T-helper 1 cell treated with Interleukin-12 subunit alpha and Interleukin-12 subunit beta and Interleukin-4 antibody, amounts not matched to agents 30 ng/mL and 1 ng/mL, for 36 hours (primary cell): ENCODE data around the gene NCR3LG1. TPM values are rescaled to one million over a fixed set of nuclear protein-coding genes. Genes with fewer than 3 reads are reported as not detected.

Experiments
- intact Hi-C: fragments of 100-400 bp; cut with micrococcal nuclease; formaldehyde crosslinking; loops from one replicate; pipeline ENCODE4 v1.15.1; 2024
- total RNA-seq: library from RNA; stranded (reverse); gene quantifications from 2 replicates; pipeline ENCODE4 v1.2.3, GENCODE V29; 2022

NCR3LG1 gene, protein sequence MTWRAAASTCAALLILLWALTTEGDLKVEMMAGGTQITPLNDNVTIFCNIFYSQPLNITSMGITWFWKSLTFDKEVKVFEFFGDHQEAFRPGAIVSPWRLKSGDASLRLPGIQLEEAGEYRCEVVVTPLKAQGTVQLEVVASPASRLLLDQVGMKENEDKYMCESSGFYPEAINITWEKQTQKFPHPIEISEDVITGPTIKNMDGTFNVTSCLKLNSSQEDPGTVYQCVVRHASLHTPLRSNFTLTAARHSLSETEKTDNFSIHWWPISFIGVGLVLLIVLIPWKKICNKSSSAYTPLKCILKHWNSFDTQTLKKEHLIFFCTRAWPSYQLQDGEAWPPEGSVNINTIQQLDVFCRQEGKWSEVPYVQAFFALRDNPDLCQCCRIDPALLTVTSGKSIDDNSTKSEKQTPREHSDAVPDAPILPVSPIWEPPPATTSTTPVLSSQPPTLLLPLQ
- total RNA-seq: 0.88 and 1.1 TPM in 2 replicates

DNA sequence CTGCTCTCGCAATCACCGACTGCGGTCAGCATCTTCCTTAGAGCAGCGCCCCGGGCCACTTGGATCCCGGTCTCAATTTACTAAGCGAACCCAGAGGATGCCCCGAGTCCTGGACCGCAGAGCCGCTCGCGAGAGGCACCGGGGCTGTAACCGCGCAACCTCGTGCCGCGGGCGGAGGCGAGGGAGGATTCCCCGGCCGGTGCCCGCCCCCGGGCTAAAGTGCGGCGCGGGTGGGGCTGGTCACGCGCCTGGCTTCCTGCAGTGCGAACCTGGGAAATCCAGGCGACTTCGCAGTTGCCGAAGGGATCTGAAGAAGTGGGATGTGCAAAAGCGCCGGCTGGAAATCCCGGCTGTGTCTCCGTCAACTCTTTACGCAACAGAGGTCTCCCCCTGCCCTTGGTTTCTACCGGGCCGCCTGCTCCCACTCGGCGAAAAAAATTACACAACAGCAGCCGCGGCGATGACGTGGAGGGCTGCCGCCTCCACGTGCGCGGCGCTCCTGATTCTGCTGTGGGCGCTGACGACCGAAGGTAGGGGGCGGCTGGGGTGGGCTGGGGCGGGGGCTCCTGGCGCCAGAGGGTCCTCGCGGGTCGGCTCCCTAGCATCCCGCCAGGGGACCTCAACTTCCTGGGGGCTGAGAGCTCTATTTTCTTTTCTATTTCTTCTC, at the start of gene NCR3LG1:
Gene NCR3LG1 (plus strand): TSS at position 291 of the 667 bp plus-strand sequence. CDS start 170 bp downstream, at position 461.
- intact Hi-C loops: loop anchor here (1.0 to 10.0 kb wide), 7 partner anchors 54 to 1889 kb away; partner anchors contain the start of genes C11orf58, E2F8, LDHA and PLEKHA7

DNA sequence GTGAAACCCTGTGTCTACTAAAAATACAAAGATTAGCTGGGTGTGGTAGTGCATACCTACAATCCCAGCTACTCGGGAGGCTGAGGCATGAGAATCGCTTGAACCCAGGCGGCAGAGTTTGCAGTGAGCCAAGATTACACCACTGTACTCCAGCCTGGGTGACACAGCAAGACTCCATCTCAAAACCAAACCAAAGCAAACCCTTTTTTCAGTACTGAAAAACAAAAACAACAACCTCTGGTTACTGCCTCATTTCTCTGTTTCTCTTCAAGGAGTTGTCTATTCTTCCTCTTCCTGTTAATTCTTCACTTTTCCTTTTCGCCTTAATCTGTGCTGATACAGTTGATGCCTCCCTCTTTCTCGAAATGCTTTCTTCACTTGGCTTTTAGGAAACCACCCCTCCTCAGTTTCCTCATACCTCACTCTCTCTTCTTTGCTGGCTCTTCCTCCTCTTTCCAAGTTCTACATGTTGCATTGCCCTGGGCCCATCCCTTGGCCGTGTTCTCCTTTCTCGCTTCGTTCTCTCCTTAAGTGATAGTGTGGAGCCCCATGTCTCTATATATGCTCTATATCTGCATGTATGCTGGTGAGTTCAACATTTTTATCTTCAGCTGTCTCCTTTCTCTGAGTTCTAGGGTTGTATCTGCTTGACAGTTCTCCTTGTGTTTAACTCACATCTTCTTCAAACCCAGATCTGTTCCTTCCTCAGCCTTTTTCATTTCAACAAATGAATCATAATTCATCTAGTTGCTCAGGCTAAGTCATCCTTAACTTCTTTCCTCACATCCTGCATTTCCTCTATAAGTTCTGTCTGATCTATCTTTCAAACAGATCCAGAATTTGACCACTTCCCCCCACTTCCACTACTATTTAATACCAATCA, 38.0 kb upstream of the NCR3LG1 start:
- intact Hi-C loops: no loop called here

DNA sequence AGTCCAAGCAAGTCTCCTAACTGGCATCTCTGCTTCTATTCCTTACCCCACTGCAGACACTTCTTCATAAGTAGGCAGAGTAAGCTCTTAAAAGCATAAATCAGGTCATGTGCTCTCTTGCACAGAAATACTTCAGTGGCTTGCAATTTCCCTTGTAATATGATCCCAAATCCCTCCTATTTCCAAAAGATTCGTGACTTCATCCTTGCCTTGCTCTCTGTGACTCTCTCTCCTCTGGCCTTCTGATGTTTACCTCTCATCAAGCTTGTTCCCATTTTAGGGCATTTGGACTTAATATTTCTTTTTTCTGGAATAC, 37.4 kb upstream of the NCR3LG1 start:
- intact Hi-C loops: no loop called here

DNA sequence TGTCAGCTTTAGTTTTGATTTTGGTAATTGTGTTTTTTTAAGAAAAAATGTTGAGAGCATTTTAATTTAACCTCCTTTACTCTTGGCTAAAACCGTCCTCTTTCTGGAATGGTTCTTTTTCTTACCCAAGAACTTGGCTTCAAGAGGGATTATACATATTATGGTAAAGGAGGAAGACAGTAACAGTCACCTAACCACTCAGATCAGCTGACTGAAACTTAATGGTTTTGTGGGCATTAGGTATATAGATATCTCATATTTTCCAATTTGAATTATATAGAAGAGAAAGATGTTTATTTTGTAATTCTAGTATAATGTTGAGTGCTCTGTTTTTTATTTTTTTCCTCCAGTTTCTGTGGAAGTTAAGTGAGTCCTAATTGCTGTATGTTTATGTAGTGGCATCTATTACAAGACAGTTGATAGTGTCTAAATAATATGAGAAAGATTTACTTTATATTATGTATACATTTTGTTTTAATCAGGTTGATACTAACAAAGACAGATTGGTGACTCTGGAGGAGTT, 36.6 kb upstream of the NCR3LG1 start:
- intact Hi-C loops: no loop called here

DNA sequence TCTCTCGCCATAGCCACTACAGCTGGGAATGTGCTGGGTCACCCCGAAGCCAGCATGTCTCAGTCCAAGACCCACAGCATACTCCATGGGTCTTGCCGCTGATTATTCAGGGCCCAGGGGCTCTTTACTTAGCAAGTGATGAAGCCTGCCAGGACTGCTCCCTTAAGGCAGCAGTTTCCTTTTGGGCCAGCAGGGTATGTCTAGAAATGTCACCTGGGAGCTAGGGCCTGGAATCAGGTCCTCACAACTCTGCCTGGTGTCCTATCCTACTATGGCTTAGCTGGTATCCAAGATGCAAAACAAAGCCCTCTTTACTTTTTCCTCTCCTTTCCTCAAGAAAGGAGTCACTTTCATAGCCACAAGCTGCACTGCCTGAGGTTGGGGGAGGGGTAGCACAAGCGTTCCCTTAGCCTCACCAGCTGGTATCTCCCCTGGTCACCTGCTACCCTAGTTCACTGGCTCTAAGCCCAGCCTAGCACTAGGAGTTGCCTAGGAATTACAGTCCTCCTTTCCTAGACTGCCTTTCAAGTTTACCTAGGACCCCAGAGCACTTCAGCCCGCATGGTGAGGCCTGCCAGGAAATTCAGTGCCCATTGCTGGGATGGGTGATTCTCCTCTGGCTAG, 22.6 kb upstream of the NCR3LG1 start:
- intact Hi-C loops: no loop called here

DNA sequence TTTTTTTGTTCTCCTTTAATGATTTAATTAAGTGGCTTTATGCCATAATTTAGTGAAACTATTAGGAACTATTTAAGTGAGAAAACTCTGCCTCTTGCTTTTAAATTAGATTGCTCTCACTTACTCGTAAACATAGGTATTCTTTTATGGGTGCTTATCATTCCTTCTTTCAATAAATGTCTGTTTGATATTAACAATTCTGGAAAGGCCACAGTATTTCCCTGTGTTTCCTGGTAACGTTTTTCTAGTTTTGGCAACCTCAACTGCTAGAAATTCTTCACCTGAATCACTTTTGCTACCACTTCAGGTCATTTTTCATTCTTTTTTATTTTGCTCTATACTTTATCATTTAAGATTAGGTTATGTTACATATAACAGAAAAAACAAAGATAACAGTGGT, 19.9 kb upstream of the NCR3LG1 start:
- intact Hi-C loops: loop anchor here (5.0 kb wide), 1 partner anchor 171 kb away; no protein-coding TSS in a partner anchor

DNA sequence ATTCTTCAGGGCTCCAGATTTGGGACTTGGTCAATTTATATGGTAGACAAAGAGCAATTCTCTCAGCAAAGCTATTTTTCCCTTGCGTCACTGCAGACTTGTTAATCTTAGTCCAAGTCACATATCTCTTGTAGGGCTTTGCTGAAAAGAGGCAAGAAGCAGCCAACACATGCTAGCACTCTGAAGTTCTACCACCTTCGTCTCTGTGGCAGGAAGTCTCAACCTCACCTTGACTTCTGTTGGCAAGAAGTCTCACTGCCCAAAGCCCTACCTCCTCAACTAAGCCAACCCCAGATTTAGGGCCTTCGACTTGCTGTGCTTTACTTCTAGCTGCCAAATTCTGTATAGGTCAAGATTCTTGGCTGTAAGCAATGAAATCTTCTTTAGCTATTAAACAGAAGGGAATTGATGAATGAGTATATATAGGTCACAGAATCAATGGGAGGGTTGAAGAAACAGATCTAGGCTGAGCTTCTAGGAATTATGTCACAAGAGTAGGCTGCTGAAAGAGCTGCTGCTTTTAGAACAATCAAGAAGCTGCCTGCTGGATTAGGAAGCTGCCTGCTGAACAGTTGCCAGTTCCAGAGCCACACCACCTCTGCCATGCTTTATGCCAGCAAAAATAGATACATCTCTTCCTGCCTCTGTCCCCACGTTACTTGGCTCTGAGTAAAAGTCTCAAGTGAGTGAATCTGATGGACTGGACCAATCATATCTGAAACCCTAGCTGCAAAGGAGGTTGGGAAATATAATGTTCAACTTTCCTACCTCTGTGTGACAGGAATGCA, 17.6 kb upstream of the NCR3LG1 start:
- intact Hi-C loops: loop anchor here (5.0 kb wide), 1 partner anchor 168 kb away; no protein-coding TSS in a partner anchor

DNA sequence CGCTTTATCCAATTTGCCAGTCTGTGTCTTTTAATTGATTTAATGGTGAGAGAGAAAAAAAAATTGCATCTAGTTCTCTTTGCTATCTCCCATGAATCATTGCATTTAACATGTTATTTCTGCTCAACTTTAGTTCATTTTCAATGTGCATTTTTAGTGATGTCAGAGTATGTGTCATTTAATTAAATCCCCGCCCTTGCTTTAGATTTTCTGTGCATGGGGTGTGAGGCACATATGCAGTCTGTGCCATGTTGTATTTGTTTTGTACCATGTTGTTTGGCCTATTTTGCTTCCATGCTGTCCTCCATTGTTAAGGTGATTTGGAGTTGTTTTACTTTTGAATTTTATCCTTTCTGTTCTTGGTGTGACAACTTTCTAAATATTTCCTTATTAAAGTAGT, 8.3 kb upstream of the NCR3LG1 start:
- intact Hi-C loops: no loop called here

DNA sequence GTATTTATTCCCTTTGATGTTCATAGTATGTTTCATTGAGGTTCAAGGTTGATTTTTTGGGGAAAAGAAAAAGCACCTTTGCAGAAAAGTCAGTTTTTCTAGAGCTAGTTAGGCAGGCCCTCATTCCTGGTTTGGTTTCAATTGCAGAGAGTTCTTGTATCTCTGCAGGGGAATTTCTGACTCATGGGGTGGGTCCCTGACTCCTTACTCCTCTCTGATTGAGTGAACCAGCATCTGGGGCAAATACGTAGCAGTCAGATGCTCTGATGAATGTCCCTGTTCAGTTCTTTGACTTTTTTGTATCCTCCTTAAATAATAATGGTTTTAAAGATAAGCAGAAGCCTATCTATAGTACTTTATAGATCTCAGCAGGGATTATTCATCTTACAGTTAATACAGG, 7.7 kb upstream of the NCR3LG1 start:
- intact Hi-C loops: no loop called here

DNA sequence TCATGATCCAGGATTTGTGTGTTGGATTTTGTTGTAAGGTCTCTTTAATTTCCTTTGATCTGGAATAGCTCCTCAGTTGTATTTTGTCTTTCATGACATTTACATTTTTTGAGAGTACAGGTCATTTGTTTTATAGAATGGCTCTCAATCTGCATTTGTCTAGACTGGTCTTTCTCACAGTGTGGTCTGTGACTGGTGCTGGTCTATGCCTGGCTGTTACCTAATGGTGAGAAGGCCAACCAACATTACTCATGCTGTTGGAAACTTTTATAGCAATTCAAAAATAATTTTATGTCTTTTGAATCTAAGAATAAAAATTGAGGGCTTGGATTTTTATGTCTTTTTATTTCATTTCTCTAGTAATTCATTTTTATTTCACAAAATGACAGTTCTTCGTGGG, 3.9 kb upstream of the NCR3LG1 start:
- intact Hi-C loops: no loop called here

DNA sequence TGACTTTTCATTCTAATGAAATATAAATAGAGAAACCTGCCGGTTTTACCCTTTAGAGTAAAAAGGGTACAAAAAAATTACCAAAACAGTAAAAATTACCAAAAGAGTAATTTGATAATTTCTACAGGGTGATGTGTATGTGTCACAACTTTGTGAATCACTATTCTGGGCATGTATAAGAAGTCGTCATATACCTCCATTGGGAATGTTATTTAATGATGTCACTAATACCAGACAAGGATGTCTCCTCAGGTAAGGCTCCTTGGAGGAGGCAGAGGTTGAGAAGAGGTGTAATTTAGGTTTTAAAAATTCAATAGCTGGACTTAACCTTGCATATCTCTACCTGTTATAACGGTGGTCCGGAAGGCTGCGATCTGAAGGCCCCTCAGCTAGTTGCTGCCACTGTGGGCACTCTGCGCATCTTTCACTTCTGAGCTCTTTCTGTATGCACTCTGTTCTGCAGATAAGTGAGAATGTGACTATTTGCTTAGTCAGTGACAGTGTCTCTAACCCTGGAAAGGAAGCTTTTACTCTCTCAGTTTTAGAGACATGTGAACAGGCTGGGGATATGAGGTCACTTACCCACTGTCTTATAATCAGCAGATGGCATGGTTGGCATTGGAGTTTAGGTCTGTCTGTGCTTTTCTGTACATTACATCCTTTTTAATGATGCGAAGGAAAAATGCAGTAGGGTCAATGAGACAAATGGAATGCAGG, 987 bp upstream of the NCR3LG1 start:
- intact Hi-C loops: loop anchor here (1.0 to 10.0 kb wide), 5 partner anchors 53 to 1267 kb away; partner anchors contain the start of genes C11orf58, LDHA and PLEKHA7

DNA sequence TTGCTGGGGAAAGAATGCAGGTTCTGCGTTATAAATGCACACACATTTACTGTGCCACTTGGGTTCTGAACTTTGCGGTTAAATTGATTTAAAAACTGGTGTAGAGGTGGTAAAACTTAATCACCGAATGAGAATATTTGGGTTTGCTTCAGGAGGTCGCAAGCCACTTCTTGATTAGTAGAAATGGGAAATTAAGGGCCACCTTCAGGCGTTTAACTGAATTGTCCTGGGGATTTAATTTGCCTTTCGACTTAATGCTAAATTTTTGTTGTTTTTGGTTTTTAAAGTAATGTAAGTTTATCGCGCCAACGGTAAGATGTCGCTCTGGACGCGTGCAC, 459 bp upstream of the NCR3LG1 start:
- intact Hi-C loops: loop anchor here (1.0 to 10.0 kb wide), 5 partner anchors 54 to 1266 kb away; partner anchors contain the start of genes C11orf58, LDHA and PLEKHA7

DNA sequence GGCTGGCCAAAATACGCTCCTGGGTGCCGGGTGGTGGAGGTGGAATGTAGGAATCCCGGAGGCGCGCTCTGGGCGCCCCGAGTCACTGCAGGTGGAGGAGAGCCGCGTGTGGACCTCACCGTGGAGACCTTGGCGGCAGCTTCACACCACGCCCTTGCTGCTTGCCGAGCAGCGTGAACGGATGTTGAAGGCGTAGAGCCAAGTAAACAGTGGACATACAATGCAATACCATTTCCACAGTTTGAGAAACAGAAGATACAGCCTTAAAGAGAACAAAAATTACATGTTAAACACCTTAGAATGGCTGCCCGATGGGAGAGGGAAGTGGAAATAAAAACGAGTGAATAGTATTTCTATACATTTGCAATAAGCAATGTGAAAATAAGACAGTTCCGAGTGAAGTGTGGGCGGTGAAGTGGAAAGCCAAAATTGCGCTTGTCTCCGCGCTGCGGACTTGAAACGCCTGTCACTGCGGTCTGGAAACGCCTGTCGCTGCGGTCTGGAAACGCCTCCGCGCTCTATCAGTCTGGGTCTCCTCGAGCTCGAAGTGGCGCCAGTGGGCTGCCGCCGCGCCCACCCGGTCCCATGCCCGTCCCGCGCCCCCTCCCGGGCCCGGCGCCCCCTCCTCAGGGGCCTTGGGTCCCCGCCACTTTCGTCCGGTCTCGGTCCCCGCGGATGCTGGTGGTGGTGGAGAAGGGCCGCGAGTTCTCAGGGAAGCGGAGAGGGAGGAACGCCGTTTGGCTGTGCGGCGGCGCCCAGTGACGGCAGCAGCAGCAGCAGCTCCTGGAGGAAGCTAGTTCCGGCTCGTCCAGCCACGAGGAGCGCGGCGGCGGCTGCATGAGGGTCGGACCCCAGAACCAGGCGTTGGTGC, 1.6 kb downstream of the NCR3LG1 start:
- intact Hi-C loops: loop anchor here (1.0 to 10.0 kb wide), 9 partner anchors 56 to 1888 kb away; partner anchors contain the start of genes E2F8, LDHA, PLEKHA7 and RPS13

DNA sequence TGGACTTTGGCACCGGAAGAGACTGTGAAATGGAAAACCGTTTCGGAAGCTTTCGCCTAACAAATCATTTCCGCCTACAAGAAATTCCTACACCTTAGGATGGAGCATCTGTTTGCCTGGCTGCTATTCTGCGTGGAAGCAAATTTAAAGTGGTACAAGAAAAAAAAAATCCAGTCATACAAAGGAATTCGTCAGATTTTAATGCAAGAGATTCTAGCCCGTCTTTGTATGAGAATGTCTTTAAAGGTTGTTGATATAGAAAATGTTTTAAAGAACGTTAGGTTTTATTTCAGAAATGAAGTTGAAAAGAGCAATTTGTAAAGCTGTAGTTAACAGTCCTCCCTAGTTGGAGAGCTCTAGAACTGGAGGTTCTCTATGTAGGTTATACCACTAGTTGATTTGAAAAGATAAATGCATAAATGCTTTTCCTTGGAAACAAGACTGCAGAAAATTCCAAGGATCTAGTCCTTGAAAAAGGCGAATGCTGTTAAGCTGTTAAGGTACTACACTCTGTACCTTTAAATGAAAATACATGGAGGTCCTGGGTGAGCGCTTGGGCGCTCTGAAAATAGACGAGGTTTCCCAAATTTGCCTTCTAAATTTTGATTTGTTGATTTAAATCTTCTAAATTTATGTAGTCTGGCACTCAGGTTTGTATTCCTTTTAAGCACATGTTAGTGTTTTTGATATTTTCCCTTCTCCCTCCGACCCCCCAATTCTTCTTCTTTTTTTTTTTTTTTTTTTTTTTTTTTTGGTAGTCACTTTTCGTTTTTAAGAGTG, 2.4 kb downstream of the NCR3LG1 start:
- intact Hi-C loops: loop anchor here (1.0 to 10.0 kb wide), 12 partner anchors 30 to 1887 kb away; partner anchors contain the start of genes E2F8, LDHA, PLEKHA7 and RPS13

DNA sequence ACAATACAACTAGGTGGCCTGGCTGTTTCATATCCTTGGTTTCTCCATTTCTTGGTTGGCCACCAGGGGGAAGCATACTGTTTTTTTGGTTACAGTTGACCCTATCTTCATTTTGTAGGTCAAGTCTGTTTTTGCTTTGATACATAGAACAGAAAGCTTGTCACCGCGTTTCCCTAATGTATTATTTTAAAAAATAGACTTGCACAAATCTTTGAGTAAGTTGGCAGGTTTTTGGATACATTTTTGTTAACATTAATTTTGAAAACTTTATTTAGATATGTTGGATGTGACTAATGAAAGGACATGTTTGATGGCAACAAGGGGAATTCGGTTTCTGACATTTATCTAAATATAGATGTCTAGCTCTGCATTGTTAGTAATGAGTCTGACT, 3.0 kb downstream of the NCR3LG1 start:
- intact Hi-C loops: loop anchor here (1.0 to 10.0 kb wide), 7 partner anchors 30 to 1263 kb away; partner anchors contain the start of genes LDHA and PLEKHA7

DNA sequence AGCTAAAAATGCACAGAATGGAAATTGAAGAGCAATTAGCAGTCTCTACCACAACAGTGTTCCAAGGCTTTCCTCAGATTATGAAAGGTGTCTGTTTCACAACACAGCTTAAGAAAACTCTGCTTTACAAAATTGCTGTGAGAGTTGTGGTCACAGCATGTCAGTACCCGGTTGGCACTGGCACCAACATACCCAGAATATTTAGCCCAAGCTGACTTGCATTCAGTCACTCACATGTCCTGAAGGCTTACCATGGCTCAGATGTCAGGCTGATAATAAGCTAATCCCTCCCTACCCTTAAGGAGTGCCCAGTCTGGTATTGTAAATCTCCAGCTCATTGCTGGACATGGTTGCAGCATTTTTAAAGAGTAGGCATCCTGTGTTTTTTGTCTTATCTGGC, 14.9 kb downstream of the NCR3LG1 start:
- intact Hi-C loops: no loop called here

DNA sequence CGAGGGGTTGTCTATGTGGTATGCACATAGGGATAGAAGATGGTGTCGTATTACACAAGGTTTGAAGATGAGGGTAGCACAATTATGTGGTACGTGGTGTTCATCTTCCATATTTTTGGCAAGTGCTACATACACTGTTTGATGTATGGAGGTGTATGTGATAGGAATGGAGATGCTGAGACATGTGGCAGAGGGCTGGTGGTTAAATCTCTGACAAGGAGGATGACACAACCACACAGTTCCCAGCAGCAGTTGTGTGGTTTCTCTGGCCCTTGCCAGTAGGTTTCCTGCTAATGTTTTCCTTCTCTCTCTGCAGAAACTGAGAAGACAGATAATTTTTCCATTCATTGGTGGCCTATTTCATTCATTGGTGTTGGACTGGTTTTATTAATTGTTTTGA, 17.0 kb downstream of the NCR3LG1 start:
- intact Hi-C loops: no loop called here
